ENCODE measurements around the gene HINFP.
A peak's percentile ranks its signal among the peaks of the same experiment; 100 is the strongest.
"Not testable (repeated sequence)": the region's sequence is repeated elsewhere in the genome, so short reads cannot be mapped to it uniquely, and the experiment has no call there.

The HINFP gene

DNA sequence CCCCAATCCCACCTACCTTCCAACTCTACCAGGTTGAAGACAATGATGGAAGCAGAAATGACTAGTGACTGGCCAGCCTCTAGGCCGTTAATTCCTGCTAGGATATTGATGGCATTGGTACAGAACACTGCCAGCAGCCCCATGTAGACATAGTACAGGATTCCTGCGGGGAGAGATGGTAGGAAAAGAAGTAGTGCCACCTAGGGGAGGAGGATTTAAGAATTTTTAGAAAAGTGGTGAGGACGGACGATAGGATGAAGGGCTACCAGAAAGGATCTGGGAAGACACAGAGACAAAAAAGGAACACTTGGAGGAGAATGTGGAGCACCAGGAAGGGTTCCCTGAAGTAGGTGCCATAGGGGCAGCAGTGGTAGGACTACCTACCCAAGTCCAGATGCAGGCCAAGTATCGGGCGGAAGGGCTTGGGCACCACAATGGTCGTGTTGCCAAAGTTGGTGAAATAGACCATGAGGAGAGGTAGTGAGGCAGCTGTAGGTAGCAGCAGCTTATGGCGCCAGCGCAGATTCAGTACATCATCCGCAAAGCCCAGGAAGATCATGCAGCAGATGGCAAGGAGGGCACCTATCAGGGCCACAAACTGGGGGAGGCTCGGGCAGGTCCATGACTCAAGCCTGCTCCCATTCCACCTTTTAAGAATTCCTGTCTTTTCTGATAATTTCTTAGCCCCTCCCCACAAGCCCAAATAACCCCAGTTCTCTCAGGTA lies 21.0 kb upstream of the HINFP start:
- no peak for DNase-seq (ENCODE audit: low read depth)
- TF ChIP-seq, protein P1, sequence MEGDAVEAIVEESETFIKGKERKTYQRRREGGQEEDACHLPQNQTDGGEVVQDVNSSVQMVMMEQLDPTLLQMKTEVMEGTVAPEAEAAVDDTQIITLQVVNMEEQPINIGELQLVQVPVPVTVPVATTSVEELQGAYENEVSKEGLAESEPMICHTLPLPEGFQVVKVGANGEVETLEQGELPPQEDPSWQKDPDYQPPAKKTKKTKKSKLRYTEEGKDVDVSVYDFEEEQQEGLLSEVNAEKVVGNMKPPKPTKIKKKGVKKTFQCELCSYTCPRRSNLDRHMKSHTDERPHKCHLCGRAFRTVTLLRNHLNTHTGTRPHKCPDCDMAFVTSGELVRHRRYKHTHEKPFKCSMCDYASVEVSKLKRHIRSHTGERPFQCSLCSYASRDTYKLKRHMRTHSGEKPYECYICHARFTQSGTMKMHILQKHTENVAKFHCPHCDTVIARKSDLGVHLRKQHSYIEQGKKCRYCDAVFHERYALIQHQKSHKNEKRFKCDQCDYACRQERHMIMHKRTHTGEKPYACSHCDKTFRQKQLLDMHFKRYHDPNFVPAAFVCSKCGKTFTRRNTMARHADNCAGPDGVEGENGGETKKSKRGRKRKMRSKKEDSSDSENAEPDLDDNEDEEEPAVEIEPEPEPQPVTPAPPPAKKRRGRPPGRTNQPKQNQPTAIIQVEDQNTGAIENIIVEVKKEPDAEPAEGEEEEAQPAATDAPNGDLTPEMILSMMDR (IDR thresholded peaks at IDR 0.05; ENCODE audit: low read depth, low read length, missing control alignments), result peak; percentile 58
- peak overlapping the region; percentile 91 for H3K4me3 ChIP-seq (ENCODE audit: low read depth, low read length)
- in situ Hi-C loops (cut with HindIII; ENCODE audit: low sequenced_read_pairs), result loop anchor here (5.0 to 25.0 kb wide), 2 partner anchors 83 to 187 kb away; partner anchors contain the start of genes RPS25 and TRAPPC4

DNA sequence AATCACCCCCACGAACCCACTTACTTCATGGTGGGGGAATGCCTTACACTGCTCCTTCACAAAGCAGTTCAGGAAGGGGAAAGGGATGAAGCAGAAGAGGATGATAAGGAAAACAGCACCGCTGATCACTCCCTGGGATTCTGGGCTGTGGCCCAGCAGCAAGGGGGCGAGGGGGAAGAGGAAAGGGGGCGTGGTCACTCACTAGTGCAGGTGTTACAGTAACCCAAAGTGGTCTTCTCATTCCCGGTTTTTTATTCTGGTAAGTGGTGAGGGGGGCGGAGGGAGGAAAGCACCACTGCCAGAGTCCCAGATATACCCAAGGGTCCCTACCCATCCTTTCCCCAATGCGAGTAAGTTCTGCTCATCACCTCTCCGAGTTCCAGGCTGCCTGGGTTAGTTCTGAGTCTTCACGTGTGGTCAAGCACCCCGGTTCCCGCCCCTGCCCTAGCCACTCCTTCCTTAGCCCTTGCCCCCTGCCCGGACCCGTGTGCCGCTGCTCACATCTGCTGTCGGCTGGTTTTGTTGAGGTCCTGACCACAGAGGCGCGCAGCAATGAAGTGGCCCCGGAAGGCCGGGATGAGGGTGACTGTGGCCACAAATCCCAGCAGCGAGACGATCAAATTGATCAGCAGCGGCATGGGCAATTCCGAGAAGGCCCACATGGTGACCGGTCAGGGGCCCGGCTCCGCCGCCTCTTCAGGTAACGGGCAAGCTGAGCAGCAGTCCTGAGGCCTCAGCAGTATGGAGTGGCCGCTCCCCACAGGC lies 20.2 kb upstream of the HINFP start:
- in situ Hi-C loops (cut with HindIII; ENCODE audit: low sequenced_read_pairs), result loop anchor here (5.0 to 25.0 kb wide), 2 partner anchors 84 to 186 kb away; partner anchors contain the start of genes RPS25 and TRAPPC4
- TF ChIP-seq, protein P1 (IDR thresholded peaks at IDR 0.05; ENCODE audit: low read depth, low read length, missing control alignments), result no peak
- no peak for DNase-seq (ENCODE audit: low read depth)
- peak overlapping the region; percentile 91 for H3K4me3 ChIP-seq (ENCODE audit: low read depth, low read length)

DNA sequence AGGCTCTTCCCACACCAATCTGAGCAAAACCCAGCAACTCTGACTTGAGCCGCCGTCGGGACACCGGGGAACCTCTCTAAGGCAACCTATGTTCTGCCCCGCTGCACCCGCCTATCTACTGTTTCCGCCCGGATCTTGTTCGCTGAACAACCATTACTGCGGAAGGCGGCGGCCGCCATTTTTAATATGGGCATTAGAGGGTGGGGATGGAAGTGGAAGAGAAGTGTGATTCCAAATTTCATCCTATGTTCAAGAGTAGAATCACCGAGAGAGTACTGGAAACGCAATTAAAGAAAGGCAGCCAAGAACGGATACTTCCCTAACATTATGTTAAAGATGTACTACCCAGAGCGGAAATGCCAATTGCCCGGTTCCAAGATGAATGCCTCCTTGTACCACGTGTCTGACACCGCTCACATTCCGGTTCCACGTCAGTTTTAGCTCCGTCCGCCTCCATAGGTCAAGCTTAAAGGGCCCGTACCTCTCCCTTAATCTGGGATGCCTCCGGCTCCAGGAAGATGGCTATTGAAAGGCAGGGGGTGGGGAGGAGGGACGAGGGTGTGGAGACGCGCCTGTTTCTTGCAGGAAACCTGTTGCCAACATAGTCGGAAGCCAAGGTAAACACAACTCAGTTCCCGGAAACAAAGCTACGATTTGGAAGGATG lies 19.5 kb upstream of the HINFP start, which contains the start of gene DPAGT1:
DPAGT1 (minus strand) TSS at position 95 of the 665 bp plus-strand sequence. CDS start 198 bp downstream, outside the sequence.
- in situ Hi-C loops (cut with HindIII; ENCODE audit: low sequenced_read_pairs), result loop anchor here (5.0 to 25.0 kb wide), 2 partner anchors 85 to 185 kb away; partner anchors contain the start of genes RPS25 and TRAPPC4
- DNase-seq (ENCODE audit: low read depth), result peak; percentile 95
- TF ChIP-seq, protein P1 (IDR thresholded peaks at IDR 0.05; ENCODE audit: low read depth, low read length, missing control alignments), result no peak

GRCh38 chr11:119103161-119103664 lies 18.2 kb upstream of the HINFP start:
- peak overlapping the region; percentile 91 for H3K4me3 ChIP-seq (ENCODE audit: low read depth, low read length)
- in situ Hi-C loops (cut with HindIII; ENCODE audit: low sequenced_read_pairs), result loop anchor here (5.0 to 25.0 kb wide), 2 partner anchors 86 to 184 kb away; partner anchors contain the start of genes RPS25 and TRAPPC4
- DNase-seq (ENCODE audit: low read depth), result not testable (repeated sequence)

More for the DNA sequence above, 19.5 kb upstream of the HINFP start, which contains the start of gene DPAGT1:
- H3K4me3 ChIP-seq (ENCODE audit: low read depth, low read length), result peak within 1 kb of the TSS; percentile 91

- H3K4me3 ChIP-seq (ENCODE audit: low read depth, low read length), result no peak overlapping the region
- no peak for DNase-seq (ENCODE audit: low read depth)
- TF ChIP-seq, protein P1 (IDR thresholded peaks at IDR 0.05; ENCODE audit: low read depth, low read length, missing control alignments), result no peak
- in situ Hi-C loops (cut with HindIII; ENCODE audit: low sequenced_read_pairs), result loop anchor here (5.0 to 25.0 kb wide), 2 partner anchors 86 to 184 kb away; partner anchors contain the start of genes RPS25 and TRAPPC4
Observed at GRCh38 chr11:119103793-119104192, 17.6 kb upstream of the HINFP start.

DNA sequence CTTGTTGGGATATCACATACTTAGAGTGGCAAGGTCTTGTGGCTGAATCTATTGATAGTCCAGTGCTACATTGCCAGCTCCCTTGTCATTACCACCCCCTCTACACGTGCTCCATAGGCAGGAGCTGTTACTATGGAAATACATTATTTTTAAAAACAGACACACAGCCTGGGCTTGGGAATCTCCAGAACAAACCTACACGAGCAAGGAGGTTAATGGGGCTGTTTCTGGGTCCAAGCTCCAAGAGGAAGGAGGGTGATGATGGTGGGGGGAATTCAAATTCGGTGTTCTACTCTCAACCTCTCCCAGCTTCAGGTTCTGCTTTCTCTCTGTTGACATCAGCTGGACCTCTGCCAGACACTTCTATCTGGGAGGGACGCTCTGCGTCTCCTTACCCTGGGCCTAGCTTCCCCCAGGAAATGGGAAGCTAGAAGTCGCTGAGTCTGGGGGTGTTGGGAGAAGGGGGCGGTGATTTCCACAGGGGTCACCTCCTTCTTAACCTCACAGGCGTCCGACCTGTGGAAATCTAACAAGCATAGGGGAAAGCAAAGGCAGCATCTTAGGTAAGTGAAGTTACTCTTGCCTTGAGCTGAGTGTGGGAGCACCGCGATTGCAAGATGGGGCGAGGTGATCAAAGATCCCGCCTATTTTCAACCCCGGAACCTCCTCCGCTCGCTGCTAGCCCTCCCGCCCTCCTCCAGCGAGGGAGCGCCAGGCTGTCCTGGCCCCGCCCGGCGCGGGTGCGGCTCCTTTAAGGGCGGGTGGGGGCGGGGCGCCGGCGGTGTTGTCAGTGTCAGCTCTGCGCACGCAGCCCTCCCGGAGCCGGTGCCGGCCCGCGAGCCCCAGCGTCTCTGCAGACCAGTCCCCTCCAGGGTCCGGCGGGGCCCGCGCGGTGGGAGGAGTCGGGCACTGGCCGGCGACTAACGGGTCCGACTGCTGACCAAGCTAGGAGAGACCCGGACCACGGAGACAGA lies 14.5 kb upstream of the HINFP start, which contains the start of gene C2CD2L:
C2CD2L (plus strand) TSS at position 781 of the 974 bp plus-strand sequence. CDS start 398 bp downstream, outside the sequence.
- peak; percentile 63 for DNase-seq (ENCODE audit: low read depth)
- in situ Hi-C loops (cut with HindIII; ENCODE audit: low sequenced_read_pairs), result loop anchor here (25.0 kb wide), 1 partner anchor 180 kb away; no protein-coding TSS in a partner anchor
- TF ChIP-seq, protein P1 (IDR thresholded peaks at IDR 0.05; ENCODE audit: low read depth, low read length, missing control alignments), result no peak
- H3K4me3 ChIP-seq (ENCODE audit: low read depth, low read length), result peak within 1 kb of the TSS; percentile 76
